SK-N-MC (cell line): ENCODE data around the gene MESD.

Experiments
- DNase-seq: peaks from one replicate; pipeline ENCODE4 v3.0.0-alpha.2; 2011; ENCODE audit warnings: low read depth, low spot score
- H3K27ac ChIP-seq: fragments of 200-600 bp; sonication (generic); 2 replicates; pipeline ENCODE4 v1.5.1; 2016; ENCODE audit warnings: mixed run types
- H3K36me3 ChIP-seq: fragments of 200-600 bp; sonication (generic); 2 replicates; pipeline ENCODE4 v1.6.1; 2017; ENCODE audit warnings: antibody characterized with exemption, low read length, mixed read lengths; ENCODE audit not compliant: insufficient read depth
- H3K4me3 ChIP-seq: fragments of 200-600 bp; sonication (generic); 2 replicates; pipeline ENCODE4 v1.5.1; 2016
- H3K9ac ChIP-seq: fragments of 200-600 bp; sonication (generic); 2 replicates; pipeline ENCODE4 v1.8.0; 2017; ENCODE audit warnings: mixed run types, mixed read lengths; ENCODE audit not compliant: insufficient read length
- H3K9me3 ChIP-seq: fragments of 200-600 bp; sonication (generic); 2 replicates; pipeline ENCODE4 v1.6.1; 2017; ENCODE audit warnings: low read depth, mild to moderate bottlenecking, antibody characterized with exemption, low read length, moderate library complexity, mixed read lengths
- EZH2 ChIP-seq: fragments of 200-600 bp; sonication (generic); IDR thresholded peaks from one replicate; pipeline ENCODE4 v1.6.1; 2017; ENCODE audit warnings: antibody characterized with exemption
- FOXP2 ChIP-seq: optimal IDR thresholded peaks from 2 replicates; pipeline ENCODE3; 2011; ENCODE audit warnings: mild to moderate bottlenecking, moderate library complexity; ENCODE audit not compliant: insufficient read depth; ENCODE audit errors: extremely low read length, control extremely low read depth
- POLR2AphosphoS5 ChIP-seq: IDR thresholded peaks from 2 replicates; pipeline ENCODE4 v1.6.1; 2012; ENCODE audit warnings: mild to moderate bottlenecking, low read depth, low read length, borderline replicate concordance

The MESD gene

DNA sequence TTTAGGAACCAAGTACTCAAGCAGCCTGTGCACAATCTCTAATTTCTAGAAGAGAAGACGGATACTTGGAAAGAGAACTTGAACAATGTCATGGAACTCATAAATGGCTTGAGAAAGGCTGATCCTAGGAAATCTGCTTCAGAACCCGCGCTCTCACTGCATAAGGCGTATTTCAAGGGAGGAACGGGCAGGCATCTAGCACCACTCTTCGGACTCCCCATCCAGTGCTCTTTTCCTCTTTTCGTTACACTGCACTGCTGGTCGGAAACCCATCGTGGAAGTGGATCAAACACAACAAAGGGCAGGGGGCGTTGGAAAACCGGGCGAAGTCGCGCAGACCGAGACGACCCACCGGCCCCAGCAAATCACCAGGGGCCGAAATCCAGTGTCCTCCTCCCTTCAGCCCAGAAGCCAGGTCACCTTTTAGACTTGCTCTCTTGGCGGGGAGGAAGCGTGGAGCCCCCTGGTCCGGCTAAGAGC is 10.6 kb upstream of the MESD start:
- no peaks in the 10 kb centered on the region for H3K9me3 ChIP-seq
- peak overlapping the region; percentile 87 for H3K9ac ChIP-seq
- H3K36me3 ChIP-seq: no peaks in the 10 kb centered on the region
- TF ChIP-seq POLR2AphosphoS5 (no peak), EZH2 (no peak), FOXP2 (no peak)
- DNase-seq: no peak
- peak overlapping the region; percentile 40; the same call in 1 of the 2 replicates for H3K27ac ChIP-seq
- peak overlapping the region; percentile 94 for H3K4me3 ChIP-seq

- Histone ChIP-seq H3K4me3 (peak overlapping the region; percentile 94), H3K9me3 (no peaks in the 10 kb centered on the region), H3K9ac (no peak overlapping the region), H3K36me3 (no peaks in the 10 kb centered on the region), H3K27ac (no peak overlapping the region)
- no peak for DNase-seq
- TF ChIP-seq FOXP2 (no peak), POLR2AphosphoS5 (no peak), EZH2 (no peak)
These were observed 10.0 kb upstream of the MESD start for GRCh38 chr15:80999623-81000036.

GRCh38 chr15:80998251-80998650 is 8.6 kb upstream of the MESD start:
- H3K36me3 ChIP-seq: no peaks in the 10 kb centered on the region
- no peak overlapping the region for H3K9ac ChIP-seq
- TF ChIP-seq POLR2AphosphoS5 (no peak), EZH2 (no peak), FOXP2 (no peak)
- no peaks in the 10 kb centered on the region for H3K9me3 ChIP-seq
- DNase-seq: no peak
- no peak overlapping the region for H3K4me3 ChIP-seq
- H3K27ac ChIP-seq: no peak overlapping the region

- H3K9me3 ChIP-seq: no peaks in the 10 kb centered on the region
- no peaks in the 10 kb centered on the region for H3K36me3 ChIP-seq
- H3K4me3 ChIP-seq: no peak overlapping the region
- no peak for DNase-seq
- TF ChIP-seq EZH2 (no peak), FOXP2 (no peak), POLR2AphosphoS5 (no peak)
- no peak overlapping the region for H3K27ac ChIP-seq
- no peak overlapping the region for H3K9ac ChIP-seq
These were observed 8.1 kb upstream of the MESD start for GRCh38 chr15:80997692-80998091.

DNA sequence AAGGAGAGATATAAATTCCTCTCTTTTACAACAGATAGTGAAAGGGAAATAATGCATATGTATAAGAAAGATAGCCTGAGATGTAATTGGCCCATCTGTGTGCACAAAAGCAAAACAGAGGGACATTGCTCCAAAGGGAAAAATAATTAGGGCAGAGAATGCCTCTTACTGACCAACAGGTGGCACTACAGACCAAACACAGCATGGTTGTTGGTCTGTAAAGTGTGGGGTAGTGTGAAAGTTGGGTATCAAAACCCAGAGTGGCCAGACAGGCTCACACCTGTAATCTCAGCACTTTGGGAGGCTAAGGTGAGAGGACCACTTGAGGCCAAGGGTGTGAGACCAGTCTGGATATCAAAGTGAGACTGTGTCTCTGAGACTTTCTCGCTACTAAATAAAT is 6.6 kb upstream of the MESD start:
- no peaks in the 10 kb centered on the region for H3K9me3 ChIP-seq
- no peak overlapping the region for H3K27ac ChIP-seq
- no peak for DNase-seq
- no peaks in the 10 kb centered on the region for H3K36me3 ChIP-seq
- TF ChIP-seq FOXP2 (no peak), EZH2 (no peak), POLR2AphosphoS5 (no peak)
- H3K4me3 ChIP-seq: no peak overlapping the region
- H3K9ac ChIP-seq: no peak overlapping the region

- no peak for DNase-seq
- no peaks in the 10 kb centered on the region for H3K9me3 ChIP-seq
- H3K9ac ChIP-seq: no peak overlapping the region
- H3K36me3 ChIP-seq: no peaks in the 10 kb centered on the region
- no peak overlapping the region for H3K27ac ChIP-seq
- TF ChIP-seq FOXP2: no peak
- H3K4me3 ChIP-seq: no peak overlapping the region
These were observed 2.8 kb upstream of the MESD start for GRCh38 chr15:80992441-80992840.

DNA sequence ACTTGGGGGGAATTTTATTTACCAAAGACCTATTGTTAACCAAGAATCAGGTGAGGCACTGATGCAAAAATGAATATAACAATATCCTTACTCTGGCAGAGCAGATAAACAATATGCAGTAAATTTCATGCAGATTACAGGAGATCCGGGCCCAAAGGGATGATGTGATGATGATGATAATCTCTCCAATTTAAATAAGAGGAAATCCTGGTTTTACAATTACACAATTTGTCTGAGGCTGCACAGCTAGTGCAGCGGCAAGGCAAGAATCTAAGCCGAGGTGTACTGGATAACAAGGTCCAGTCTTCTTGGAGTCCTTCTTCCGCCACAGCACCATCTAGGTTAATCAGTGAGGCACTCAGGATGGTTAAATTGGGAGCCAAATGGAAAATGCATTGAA is 2.4 kb upstream of the MESD start:
- no peak for DNase-seq
- Histone ChIP-seq H3K9me3 (no peaks in the 10 kb centered on the region), H3K36me3 (no peaks in the 10 kb centered on the region), H3K9ac (no peak overlapping the region), H3K4me3 (no peak overlapping the region), H3K27ac (no peak overlapping the region)
- TF ChIP-seq EZH2 (no peak), FOXP2 (no peak), POLR2AphosphoS5 (no peak)

GRCh38 chr15:80991421-80991820 is 1.8 kb upstream of the MESD start:
- H3K9ac ChIP-seq: no peak overlapping the region
- no peaks in the 10 kb centered on the region for H3K36me3 ChIP-seq
- H3K9me3 ChIP-seq: no peaks in the 10 kb centered on the region
- no peak overlapping the region for H3K27ac ChIP-seq
- TF ChIP-seq EZH2: no peak
- TF ChIP-seq FOXP2: no peak
- TF ChIP-seq POLR2AphosphoS5: no peak
- H3K4me3 ChIP-seq: no peak overlapping the region
- DNase-seq: no peak

GRCh38 chr15:80990955-80991354 is 1.3 kb upstream of the MESD start:
- no peak overlapping the region for H3K27ac ChIP-seq
- no peaks in the 10 kb centered on the region for H3K9me3 ChIP-seq
- no peak for DNase-seq
- H3K9ac ChIP-seq: no peak overlapping the region
- H3K4me3 ChIP-seq: no peak overlapping the region
- no peaks in the 10 kb centered on the region for H3K36me3 ChIP-seq
- TF ChIP-seq POLR2AphosphoS5 (no peak), FOXP2 (no peak), EZH2 (no peak)

DNA sequence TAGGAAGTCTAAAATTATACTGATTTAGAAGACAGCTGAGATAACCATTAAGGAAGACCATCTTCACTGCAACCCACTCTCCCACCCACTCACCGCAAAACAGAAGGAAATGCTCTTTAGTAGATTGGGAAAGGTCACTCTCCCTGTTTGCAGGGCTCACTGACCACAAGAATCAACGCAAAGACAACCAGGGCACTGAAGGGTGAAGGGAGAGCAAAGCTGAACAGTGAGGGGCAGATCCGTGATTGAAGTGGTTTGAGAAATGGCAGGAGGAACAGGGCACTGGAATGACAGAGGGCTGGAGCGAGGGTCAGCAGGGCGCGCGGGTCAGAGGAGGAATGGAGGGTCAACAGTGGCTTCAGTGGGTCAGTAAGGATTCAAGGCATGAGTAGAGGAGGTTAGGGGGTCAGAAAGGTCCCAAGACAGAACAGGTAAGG is 520 bp downstream of the MESD start:
- H3K27ac ChIP-seq: no peak overlapping the region
- TF ChIP-seq EZH2 (no peak), FOXP2 (no peak), POLR2AphosphoS5 (no peak)
- peak overlapping the region; percentile 95 for H3K9ac ChIP-seq
- DNase-seq: no peak
- no peaks in the 10 kb centered on the region for H3K9me3 ChIP-seq
- peak overlapping the region; percentile 97 for H3K4me3 ChIP-seq
- H3K36me3 ChIP-seq: 0 out of 2 replicates have a peak, but pooled peaks cover 2% of the 10 kb centered on the region
